ENCODE data around the gene PTPN5.

The PTPN5 gene

DNA sequence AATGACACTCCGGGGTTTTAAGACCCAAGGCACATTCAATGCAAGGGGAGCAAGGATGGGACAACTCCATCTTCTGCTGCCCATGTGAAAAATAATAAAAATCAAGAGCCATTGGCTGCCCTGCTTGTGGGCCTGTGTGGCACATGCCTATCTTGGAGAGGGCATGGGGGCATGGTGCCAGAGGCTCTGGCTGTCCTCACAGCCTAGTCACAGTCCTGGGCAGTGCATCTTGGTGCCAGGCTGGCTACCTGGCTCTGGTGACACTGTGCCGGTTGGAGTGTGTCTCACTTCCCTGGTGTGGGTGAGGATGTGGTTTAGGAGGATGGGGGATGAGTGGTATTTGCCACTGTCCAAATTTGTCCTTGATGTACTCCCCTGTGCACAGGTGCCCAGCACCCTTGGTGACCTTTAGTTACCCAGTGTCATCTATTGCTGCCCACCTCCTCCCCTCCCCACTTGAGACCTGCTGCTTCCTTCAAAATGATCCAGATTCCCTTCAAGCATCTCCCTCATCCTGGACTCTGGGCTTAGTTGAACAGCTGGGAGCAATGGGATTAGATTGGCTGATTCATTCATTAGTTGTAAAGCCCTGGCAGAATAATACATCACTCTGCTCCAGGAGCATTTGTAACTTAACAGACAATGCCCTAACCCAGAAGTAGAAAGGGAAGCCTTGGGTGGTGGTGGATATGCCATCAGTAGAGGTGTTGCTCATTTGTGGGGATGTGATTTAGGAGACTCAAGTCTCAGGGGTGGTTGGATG, 88.4 kb downstream of the PTPN5 start:
- H3K27me3 ChIP-seq (ENCODE audit: insufficient read depth, poor library complexity, severe bottlenecking), result peaks cover 36% of the 10 kb centered on the region
- no peak overlapping the region for H3K4me3 ChIP-seq (replicated peaks; ENCODE audit: insufficient read depth, low read length)
- no peak overlapping the region for H3K27ac ChIP-seq (replicated peaks)
- TF ChIP-seq, protein P1, sequence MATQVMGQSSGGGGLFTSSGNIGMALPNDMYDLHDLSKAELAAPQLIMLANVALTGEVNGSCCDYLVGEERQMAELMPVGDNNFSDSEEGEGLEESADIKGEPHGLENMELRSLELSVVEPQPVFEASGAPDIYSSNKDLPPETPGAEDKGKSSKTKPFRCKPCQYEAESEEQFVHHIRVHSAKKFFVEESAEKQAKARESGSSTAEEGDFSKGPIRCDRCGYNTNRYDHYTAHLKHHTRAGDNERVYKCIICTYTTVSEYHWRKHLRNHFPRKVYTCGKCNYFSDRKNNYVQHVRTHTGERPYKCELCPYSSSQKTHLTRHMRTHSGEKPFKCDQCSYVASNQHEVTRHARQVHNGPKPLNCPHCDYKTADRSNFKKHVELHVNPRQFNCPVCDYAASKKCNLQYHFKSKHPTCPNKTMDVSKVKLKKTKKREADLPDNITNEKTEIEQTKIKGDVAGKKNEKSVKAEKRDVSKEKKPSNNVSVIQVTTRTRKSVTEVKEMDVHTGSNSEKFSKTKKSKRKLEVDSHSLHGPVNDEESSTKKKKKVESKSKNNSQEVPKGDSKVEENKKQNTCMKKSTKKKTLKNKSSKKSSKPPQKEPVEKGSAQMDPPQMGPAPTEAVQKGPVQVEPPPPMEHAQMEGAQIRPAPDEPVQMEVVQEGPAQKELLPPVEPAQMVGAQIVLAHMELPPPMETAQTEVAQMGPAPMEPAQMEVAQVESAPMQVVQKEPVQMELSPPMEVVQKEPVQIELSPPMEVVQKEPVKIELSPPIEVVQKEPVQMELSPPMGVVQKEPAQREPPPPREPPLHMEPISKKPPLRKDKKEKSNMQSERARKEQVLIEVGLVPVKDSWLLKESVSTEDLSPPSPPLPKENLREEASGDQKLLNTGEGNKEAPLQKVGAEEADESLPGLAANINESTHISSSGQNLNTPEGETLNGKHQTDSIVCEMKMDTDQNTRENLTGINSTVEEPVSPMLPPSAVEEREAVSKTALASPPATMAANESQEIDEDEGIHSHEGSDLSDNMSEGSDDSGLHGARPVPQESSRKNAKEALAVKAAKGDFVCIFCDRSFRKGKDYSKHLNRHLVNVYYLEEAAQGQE (IDR thresholded peaks at IDR 0.05; ENCODE audit: insufficient replicate concordance, low read depth), result no peak
- TF ChIP-seq POLR2AphosphoS5 (IDR thresholded peaks at IDR 0.05; ENCODE audit: low read depth) (no peak), GABPA (IDR thresholded peaks at IDR 0.05; ENCODE audit: low read depth) (no peak), SPI1 (IDR thresholded peaks at IDR 0.05; ENCODE audit: borderline replicate concordance, low read depth) (no peak)
- TF ChIP-seq, protein P2, sequence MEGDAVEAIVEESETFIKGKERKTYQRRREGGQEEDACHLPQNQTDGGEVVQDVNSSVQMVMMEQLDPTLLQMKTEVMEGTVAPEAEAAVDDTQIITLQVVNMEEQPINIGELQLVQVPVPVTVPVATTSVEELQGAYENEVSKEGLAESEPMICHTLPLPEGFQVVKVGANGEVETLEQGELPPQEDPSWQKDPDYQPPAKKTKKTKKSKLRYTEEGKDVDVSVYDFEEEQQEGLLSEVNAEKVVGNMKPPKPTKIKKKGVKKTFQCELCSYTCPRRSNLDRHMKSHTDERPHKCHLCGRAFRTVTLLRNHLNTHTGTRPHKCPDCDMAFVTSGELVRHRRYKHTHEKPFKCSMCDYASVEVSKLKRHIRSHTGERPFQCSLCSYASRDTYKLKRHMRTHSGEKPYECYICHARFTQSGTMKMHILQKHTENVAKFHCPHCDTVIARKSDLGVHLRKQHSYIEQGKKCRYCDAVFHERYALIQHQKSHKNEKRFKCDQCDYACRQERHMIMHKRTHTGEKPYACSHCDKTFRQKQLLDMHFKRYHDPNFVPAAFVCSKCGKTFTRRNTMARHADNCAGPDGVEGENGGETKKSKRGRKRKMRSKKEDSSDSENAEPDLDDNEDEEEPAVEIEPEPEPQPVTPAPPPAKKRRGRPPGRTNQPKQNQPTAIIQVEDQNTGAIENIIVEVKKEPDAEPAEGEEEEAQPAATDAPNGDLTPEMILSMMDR (IDR thresholded peaks at IDR 0.05; ENCODE audit: insufficient read depth, low read length), result no peak
- no peak for DNase-seq (ENCODE audit: low read depth in 1 of 2, low spot score in 1 of 2)

DNA sequence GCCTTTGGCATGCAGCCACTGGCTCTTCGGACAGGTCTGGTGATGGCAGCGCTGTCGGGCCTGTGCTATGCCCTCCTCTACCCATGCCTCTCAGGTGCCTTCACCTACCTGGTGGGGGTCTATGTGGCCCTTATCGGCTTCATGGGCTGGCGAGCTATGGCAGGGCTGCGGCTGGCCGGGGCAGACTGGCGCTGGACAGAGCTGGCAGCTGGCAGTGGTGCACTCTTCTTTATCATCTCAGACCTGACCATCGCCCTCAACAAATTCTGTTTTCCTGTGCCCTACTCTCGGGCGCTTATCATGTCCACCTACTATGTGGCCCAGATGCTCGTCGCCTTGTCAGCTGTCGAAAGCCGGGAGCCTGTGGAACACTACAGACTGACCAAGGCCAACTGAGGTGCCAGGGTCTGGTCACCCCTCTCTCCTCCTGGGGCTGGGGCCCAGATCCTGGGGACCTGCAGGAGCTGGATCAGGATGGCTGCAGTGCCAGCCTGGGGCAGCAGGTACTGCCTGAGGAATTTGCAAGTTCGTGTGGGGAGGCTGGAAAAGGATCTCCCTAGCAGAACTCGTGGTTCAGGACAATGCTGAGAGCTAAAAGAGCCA, 89.9 kb downstream of the PTPN5 start:
- no peak overlapping the region for H3K4me3 ChIP-seq (replicated peaks; ENCODE audit: insufficient read depth, low read length)
- no peak for DNase-seq (ENCODE audit: low read depth in 1 of 2, low spot score in 1 of 2)
- no peak for TF ChIP-seq SPI1 (IDR thresholded peaks at IDR 0.05; ENCODE audit: borderline replicate concordance, low read depth)
- TF ChIP-seq, protein P1 (IDR thresholded peaks at IDR 0.05; ENCODE audit: insufficient replicate concordance, low read depth), result no peak
- TF ChIP-seq POLR2AphosphoS5 (IDR thresholded peaks at IDR 0.05; ENCODE audit: low read depth), result no peak
- no peak for TF ChIP-seq GABPA (IDR thresholded peaks at IDR 0.05; ENCODE audit: low read depth)
- TF ChIP-seq, protein P2 (IDR thresholded peaks at IDR 0.05; ENCODE audit: insufficient read depth, low read length), result no peak
- H3K27ac ChIP-seq (replicated peaks), result no peak overlapping the region
- H3K27me3 ChIP-seq (ENCODE audit: insufficient read depth, poor library complexity, severe bottlenecking), result peaks cover 27% of the 10 kb centered on the region

DNA sequence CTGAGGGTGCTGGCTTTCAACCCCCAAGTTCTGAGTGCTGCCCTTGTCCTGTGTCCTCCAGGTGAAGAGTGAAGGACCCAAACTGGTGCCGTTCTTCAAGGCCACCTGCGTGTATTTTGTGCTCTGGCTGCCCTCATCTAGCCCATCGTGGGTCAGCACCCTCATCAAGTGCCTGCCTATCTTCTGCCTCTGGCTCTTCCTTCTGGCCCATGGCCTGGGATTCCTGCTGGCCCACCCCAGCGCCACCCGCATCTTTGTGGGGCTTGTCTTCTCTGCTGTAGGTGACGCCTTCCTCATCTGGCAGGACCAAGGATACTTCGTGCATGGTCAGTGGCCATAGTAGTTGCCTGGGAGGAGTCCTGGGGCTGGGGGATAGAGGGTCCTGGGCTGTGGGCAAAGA, 90.7 kb downstream of the PTPN5 start:
- H3K27ac ChIP-seq (replicated peaks), result no peak overlapping the region
- no peak overlapping the region for H3K4me3 ChIP-seq (replicated peaks; ENCODE audit: insufficient read depth, low read length)
- TF ChIP-seq GABPA (IDR thresholded peaks at IDR 0.05; ENCODE audit: low read depth) (no peak), SPI1 (IDR thresholded peaks at IDR 0.05; ENCODE audit: borderline replicate concordance, low read depth) (no peak), POLR2AphosphoS5 (IDR thresholded peaks at IDR 0.05; ENCODE audit: low read depth) (no peak)
- TF ChIP-seq, protein P1 (IDR thresholded peaks at IDR 0.05; ENCODE audit: insufficient replicate concordance, low read depth), result no peak
- TF ChIP-seq, protein P2 (IDR thresholded peaks at IDR 0.05; ENCODE audit: insufficient read depth, low read length), result no peak
- DNase-seq (ENCODE audit: low read depth in 1 of 2, low spot score in 1 of 2), result no peak
- H3K27me3 ChIP-seq (ENCODE audit: insufficient read depth, poor library complexity, severe bottlenecking), result peaks cover 22% of the 10 kb centered on the region

Data from HL-60 (cell line).